GM18519 (cell line): ENCODE measurements around the gene MYH11.
"Not testable (repeated sequence)": the region's sequence is repeated elsewhere in the genome, so short reads cannot be mapped to it uniquely, and the experiment has no call there.

Source experiments
- ATAC-seq: cut with Tn5 transposase; IDR thresholded peaks from one replicate; pipeline ENCODE4 v1.9.1; 2021; ENCODE audit warnings: mild to moderate bottlenecking, moderate library complexity; ENCODE audit not compliant: unreplicated experiment, low FRiP score

The MYH11 gene

DNA sequence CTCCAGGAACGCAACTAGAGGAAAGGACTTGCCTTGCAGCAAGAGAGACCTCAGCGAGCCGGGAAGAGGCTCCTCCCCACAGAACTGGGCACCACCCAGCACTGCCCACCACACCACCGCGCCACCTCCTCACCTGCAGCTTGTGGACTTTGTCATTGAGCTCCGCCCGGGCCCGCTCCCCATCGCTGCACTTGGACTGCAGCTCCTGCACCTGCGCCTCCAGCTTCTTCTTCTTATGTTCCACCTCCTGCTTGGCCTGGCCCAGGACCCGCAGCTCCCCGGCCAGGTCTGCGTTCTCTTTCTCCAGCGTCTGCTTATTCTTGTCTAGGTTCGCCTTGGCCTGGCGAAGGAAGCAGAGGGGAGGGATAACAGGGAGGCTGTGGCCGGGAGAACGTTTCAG lies 130.1 kb downstream of the MYH11 start:
- no peak for ATAC-seq

DNA sequence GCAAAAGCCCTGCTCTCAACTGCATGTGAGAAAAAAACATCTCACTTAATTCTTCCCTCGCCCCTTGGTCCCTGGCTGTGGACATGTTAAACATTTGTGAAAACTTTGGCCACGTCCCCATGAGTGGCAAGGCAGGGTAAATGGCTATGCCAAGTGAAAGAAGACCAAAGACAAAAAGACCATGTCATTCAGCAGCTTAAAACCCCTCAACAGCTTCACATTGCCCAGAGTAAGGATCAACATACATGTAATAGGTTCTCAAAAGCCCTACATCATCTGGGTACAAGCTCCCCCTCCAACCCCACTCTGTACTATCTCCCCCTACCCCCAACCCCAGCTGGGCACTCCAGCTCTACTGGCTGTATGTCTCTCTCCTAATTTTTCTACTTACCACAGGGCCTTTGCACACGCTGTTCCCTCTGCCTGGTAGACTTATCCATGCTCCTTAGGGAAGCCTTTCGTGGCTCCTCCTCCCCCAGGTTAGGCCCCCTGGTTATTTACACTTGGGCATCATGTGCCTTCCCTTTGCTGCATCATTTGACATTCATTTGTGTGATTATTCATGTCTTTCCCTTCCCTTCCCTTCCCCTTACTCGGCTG lies 131.1 kb downstream of the MYH11 start:
- no peak for ATAC-seq

DNA sequence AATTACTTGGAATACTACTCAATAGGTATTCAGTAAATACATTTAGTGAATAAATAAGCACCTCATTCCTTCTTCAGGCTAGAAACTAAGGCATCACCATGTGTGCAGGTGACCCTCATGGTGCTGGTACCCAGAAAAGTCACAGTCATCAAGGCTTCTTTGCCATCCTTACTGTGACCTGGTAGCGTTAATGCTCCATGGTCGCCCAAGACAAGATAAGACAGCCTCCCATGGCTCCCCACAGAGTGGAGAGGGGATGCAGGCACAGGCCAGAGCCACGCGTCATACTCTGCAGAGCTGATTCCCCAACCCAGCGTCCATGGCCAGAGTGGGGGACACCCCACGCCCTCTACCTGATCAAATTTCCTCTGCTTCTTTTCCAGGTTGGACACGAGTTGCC lies 133.0 kb downstream of the MYH11 start:
- ATAC-seq, result no peak

DNA sequence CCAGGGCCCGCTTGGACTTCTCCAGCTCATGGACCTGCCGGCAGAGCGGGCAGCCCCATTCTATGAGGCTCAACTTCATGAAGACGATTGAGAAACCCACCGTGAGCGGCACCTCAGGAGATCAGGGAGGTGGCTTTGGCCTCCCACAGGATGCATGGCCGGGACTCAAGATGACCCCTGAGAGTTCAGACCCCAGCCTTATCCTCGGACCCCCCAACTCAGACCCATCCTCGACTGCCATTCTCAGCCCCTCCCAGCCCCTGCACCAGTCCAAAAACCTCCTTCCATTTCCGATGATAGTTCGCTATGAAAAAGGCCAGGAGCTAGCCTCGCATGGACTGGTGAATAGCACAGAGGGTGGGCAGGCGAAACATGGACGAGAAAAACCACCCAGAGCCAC lies 135.8 kb downstream of the MYH11 start:
- ATAC-seq, result no peak

DNA sequence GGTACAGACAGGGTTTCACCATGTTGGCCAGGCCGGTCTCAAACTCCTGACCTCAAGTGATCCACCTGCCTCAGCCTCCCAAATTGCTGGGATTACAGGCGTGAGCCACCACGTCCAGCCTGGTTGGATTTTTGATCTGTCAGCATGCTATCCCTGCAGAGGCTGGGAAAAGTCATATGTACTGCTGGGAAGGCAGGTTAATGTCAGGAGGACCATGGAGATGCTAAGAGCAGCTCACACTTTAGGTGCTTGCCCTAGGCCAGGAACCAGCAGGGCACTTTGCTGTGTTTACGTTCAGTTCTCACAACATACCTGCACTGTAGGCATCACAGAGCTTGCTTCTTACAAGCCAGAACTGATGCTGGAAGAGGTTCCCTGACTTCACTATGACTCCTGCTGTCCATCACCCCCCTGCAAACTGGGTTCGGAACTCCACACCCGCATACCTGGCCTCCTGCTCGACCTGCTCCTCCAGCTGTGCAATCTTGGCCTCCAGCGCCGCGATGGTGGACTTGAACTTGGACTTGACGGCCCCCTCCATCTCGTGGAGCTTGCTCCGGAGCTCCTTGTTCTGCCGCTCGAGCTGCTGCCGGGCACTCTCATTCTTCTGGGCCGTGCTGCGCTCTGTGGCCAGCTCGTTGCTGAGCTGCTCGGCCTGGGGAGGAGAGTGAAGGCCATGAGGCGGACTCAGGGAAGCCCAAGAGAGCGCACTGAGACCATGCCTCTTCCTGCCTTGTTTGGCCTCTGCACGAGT lies 140.0 kb downstream of the MYH11 start:
- ATAC-seq, result no peak

DNA sequence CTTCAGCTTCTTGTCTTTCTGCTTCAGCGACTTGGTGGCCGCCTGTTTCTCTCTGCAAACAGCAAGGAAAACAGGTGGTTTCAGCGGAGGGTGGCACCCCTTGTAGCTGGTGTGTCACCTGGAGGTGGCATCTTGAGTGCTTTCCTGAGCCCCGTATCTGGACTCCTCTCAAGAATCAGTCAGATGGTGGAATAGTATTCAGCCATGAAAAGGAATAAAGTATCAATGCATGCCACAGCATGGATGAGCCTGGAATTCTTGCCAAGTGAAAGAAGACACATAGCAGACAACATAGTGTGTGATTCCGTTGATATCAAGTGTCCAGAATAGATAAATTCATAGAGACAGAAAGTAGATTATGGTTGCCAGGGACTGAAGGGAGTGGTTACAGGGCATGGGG lies 141.6 kb downstream of the MYH11 start:
- no peak for ATAC-seq

DNA sequence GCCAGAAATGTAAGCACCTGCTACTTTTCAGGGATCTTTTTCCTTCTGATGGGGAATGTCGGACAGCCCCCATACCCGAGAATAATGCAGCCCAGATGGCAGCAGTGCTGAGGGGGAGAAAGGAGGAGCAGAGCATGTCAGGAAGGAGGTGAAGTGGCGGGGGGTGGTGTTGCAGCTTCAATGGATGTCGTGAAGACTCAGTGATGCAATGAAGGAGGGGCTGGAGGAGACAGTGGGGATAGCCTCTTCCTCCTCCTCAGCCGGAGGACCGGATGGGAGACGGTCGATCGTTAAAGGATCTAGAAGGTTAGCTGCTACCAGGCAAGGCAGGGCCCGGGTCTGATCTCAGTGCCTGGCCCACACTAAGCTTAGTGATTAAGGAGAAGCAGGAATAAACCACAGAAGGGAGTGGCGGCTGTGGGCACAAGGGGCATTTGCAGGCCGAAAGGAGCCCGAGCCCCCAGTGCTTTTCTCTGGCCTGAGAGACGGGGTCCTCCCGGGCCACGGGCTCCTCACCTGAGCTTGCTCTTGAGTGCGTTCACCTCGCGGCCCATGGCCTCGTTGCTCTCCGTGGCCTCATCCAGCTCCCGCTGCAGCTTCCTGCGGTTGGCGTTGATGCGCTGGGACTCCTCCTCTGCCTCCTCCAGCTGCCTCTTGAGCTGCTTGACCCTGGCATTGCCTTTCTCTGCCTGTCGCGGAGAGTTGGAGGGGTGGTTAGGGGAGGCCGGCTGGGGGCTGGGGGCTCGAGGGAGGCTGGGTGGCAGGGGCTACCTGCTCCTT lies 142.2 kb downstream of the MYH11 start:
- no peak for ATAC-seq

DNA sequence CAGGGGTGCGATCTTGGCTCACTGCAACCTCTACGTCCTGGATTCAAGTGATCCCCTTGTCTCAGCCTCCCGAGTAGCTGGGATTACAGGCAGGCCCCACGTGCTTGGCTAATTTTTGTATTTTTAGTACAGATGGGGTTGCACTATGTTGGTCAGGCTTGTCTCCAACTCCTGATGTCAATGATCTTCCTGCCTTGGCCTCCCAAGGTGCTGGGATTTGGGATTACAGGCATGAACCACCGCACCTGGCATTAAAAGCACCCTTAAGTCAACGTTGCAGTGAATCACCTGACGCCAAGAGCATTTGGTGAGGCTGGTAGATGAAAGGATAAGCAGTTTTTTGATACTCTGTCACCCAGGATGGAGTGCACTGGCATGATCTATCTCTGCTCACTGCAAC lies 147.8 kb downstream of the MYH11 start:
- ATAC-seq, result no peak

DNA sequence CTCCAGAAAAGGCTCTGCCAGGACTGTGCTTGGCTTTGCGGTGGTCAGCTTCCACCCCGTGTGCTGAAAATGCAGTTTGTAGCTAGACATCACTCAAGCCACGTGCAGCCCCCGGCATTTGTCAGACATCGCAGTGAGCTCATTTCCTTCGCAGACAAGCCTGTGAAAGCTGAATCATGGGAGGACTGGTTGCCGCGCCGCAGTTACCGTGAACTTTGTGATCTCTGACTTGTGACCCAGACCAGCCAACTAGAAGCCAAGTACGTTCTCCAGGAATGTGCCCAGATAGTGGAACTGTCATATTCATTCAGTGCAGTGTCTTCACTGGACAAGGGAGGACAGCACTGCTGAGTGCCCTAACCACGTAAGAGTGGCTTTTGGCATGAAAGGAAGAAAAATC lies 148.7 kb downstream of the MYH11 start:
- no peak for ATAC-seq

DNA sequence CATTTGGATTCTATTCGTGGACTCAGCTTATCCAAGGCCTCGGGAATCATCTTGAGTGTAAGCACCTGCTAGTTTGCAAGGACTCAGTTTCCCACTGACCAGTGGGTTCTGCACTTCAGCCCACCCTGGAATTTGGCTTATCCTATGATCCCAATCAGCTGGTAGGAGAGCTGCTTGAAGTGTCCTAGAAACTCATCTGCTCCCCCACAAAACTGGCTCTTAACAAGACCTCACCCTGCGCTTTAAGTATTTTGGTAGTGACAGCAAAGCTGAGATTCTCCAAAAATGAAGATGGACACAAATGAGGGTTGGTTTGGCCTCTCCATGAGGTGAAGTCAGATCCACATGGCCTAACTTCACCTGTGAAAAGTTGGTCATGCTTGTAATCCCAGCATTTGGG lies 149.5 kb downstream of the MYH11 start:
- no peak for ATAC-seq

DNA sequence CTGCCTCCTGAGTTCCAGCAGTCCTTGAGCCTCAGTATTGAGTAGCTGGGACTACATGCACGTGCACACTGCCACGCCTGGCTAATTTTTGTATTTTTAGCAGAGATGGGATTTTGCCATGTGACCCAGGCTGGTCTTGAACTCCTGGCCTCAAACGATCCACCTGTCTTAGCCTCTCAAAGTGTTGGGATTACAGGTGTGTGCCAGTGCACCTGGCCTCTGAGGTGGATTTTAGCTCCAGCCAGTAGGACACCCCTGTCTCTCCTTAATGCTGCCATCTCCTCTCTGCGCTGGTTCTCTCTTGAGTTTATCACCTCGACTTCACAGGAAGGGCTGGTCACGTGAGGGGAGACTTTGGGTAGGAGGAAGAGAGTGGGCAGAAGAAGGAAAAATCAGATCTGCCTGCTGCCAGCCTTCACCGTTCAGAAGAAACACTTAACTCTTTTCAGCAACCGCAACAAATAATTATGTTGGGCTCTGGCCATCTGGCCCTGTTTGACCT lies 151.7 kb downstream of the MYH11 start:
- ATAC-seq, result no peak

DNA sequence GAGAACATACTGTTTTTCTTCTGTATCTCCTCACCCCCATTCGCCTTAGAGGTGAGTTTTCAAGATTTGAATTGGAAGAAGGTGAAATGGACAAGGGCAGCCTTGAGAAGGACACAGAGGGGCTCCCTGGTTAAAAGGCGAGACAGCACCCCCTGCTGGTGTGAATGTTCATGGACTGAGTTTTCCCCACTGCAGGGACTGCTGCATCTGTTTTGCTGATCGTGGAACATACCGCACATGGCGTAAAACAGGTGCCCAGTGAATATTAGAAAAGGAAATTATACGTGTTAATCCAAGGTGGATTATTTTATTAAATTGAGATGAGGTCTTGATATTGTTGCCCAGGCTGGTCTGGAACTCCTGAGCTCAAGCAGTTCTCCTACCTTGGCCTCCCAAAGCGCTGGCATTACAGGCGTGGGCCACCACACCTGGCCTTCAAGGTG lies 152.3 kb downstream of the MYH11 start:
- ATAC-seq, result no peak

DNA sequence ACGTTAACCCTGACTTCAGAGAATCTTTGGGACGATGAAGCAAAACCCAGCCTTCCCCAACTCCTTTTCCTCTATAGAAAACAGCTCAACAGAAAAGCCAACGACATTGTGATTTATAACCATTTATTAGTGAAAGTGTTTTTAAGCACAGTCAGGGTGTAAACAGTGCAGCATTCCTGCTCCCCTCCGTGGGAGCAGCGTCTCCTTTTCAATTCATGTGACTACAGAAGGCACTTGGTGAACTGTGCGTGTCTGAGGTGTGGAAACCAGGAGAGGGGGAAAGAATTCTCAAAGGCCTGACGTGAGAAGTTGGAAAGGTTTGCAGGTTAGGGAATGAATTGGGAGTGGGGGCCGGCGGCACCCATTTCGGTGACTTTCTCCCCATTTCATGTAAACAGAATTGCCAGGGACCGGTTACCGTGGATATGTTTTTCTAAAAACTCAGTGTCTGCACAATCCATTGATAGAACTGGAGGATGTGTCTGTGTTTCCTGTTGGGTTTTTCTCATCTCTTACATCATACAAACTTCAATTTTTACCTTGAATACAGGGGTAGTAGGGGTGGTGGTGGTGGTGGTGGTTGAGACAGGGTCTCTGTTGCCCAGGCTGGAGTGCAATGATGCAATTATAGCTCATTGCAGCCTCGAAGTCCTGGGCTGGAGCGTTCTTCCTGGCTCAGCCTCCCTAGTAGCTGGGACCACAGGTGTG lies 153.6 kb downstream of the MYH11 start:
- ATAC-seq, result no peak

DNA sequence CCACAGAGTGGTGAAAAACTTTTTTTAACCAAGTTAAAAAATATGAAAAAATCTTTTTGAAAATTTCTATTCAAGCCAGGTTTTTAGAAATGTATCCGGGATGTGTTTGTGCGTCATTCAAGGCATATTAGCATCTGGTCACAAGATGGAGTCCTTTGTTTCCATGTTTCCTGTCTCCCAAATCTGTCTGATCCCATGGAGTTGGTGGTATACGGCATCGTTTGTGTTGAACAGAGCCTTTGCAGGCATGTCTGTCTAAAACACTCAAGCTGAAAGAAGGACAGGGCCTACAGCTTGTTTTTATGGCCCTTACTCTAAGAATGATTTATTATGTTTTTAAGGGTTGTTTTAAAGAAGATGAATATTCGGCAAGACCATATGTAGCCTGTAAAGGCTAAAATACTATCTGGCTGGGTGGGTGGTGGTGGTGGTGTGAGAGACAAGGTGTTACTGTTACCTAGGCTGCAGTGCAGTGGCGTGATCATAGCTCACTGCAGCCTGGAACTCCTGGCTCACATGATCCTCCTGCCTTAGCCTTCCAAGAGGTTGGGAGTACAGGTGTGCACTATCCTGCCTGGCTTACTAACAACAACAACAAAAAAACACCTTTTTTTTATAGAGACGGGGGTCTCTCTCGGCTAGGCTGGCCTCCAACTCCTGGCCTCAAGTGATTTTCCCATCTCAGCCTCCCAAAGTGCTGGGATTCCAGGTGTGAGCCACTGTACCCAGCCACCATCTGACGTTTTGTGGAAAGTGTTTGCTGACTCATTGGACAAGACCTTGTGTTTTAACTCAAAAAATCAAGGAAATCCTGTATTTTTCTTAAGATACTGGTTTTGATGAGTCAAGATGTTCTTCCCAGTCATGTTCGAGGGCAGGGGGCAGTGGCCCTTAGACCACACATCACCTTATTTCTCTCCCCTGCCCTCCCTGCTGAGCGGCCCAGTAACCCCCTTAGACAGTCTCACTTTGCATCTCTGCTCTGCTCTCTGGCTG lies 154.6 kb downstream of the MYH11 start:
- ATAC-seq, result no peak

DNA sequence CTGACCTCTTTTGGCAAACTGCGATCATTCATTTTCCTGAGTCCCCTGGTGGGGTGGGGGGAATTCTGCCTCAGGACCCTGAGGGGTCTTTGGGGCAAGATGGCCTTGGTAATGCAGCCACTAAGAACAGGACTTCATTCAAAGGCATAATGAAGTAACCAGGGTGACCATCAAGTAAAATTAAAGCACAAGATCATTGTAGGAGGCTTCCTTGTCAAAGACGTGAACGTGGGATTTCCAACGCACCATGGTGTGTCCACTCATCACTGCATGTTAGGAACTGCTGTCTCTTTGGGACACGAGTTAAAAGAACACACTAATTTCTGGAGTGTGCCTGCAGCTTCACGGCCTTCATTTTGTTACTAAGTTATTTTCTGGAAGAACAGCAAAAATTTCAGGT lies 155.5 kb downstream of the MYH11 start:
- no peak for ATAC-seq

DNA sequence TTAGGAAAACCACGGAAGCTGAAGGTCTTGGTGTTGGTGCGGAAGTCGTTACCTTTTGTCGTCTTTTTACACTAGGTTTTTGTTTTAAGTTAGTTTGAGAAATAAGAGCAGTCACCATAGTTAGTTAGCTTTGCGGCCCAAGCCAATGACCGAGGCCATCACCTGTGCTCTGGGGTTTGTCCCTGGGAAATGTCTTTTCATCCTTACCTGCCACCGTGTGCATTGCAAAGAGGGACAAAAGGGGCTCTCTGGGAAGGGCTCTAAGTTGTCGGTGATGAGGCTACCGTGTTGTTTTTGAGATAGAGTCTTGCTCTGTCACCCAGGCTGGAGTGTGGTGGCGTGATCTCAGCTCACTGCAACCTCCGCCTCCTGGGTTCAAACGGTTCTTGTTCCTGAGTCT lies 157.0 kb downstream of the MYH11 start:
- no peak for ATAC-seq

DNA sequence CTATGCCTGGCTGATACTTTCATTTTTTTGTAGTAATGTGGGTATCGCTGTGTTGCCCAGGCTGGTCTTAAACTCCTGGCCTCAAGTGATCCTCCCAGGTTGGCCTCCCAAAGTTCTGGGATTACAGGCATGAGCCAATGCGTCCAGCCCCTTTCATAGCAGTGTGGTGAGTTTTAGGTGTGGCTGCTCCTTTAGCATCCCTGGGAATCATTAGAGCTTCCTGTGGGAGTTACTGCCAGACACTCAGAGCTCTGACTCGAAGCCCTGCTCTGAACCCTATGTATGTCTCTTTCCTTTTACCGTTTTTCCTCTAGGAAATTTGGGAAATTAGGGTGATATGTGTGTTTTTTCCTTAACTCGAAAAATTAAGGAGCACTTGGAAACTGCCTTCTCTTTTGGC lies 162.3 kb downstream of the MYH11 start:
- ATAC-seq, result no peak

DNA sequence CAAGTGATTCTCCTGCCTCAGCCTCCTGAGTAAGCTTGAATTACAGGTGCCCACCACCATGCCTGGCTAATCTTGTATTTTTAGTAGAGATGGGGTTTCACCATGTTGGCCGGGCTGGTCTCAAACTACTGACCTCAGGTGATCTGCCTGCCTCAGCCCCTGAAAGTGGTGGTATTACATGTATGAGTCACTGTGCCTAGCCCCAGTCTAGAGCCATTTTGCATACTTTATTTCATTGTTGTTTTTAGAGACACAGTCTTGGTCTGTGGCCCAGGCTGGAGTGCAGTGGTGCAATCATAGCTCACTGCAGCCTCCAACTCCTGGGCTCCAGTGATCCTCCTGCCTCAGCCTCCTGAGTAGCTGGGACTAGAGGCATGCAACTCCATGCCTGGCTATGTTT lies 164.3 kb downstream of the MYH11 start:
- ATAC-seq, result not testable (repeated sequence)

DNA sequence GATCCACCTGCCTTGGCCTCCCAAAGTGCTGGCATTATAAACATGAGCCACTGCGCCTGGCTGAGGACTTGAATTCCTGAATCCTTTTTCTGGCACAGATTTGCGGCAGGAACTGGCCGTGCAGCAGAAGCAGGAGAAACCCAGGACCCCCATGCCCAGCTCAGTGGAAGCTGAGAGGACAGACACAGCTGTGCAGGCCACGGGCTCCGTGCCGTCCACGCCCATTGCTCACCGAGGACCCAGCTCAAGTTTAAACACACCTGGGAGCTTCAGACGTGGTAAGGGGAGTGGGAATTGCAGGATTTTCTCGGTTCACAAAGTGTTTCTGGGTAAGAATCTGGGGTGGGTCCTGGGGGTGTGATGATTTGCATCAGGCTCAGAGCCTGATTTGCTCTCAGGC lies 165.8 kb downstream of the MYH11 start:
- ATAC-seq, result no peak

DNA sequence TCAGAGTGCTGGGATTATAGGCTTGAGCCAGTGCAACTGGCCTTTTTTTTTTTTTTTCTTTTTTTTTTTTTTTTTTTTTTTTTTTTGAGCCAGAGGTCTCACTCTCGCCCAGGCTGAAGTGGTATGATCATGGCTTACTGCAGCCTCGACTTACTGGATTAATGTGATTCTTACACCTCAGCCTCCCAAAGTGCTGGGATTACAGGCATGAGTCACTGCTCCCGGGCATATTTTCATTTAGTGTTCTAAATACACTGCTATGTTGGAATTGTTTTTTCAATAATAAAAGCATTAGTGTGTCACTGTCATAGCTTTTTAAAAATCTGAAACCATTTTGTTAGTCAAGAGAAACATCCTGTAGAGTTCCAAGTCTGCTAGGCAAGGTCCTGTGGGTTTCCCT lies 166.5 kb downstream of the MYH11 start:
- no peak for ATAC-seq
